Thyroid gland (tissue), 4 donors: ENCODE results near the gene C9orf50.
A peak's percentile ranks its signal among the peaks of the same experiment; 100 is the strongest.

Experiments
- POLR2A ChIP-seq, 2 donors: fragments of 450-650 bp; IDR thresholded peaks; one replicate each; pipeline ENCODE4 v1.6.1; 2017; ENCODE audit warnings: antibody characterized with exemption in 2 of 2, mild to moderate bottlenecking in 2 of 2, moderate library complexity in 1 of 2
- TF ChIP-seq, protein P1 (sequence below), 6 experiments: fragments of 200-600 bp in 3 of 6; fragments of 450-650 bp in 3 of 6; sonication (generic) in 3 of 6; IDR thresholded peaks; one replicate each; pipeline ENCODE4 v1.5.1; 2016 to 2019; ENCODE audit warnings: antibody characterized with exemption in 6 of 6, mild to moderate bottlenecking in 2 of 6, inconsistent platforms in 1 of 6, moderate library complexity in 1 of 6

DNA sequence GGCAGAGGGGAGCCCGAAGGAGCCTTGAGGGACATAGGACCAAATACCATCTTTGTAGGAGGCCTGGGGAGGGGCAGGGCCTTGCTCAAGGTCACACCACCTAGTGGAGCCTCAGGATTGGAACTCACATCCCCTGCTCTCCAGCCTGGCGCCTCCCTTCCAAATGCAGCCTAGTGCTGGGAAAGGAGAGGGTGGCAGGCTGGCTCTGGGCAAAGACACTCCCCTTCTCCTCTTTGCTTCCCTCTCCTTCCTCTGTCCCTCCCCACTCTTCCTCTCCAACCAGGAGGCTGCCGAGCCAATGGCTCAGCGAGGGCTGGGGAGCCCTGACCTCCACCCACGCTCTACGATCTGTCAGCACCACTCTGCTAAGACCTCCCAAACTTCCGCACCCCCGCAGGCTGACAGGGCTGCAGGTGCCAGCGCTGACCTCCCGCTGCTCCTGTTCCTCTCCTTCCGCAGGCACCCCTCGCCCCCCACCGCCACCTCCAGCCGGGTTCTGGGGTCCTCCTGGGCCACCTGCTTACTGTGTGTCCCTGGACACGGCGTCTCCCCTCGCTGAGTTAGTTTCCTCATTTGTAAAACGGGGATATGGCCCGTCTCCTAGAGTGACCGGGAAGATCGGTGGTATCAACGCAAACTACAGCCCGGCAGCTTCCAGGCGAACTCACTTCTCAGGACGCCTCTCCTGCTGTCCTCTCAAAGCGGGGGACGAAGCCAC lies 52.9 kb downstream of the C9orf50 start:
- TF ChIP-seq, protein P1, sequence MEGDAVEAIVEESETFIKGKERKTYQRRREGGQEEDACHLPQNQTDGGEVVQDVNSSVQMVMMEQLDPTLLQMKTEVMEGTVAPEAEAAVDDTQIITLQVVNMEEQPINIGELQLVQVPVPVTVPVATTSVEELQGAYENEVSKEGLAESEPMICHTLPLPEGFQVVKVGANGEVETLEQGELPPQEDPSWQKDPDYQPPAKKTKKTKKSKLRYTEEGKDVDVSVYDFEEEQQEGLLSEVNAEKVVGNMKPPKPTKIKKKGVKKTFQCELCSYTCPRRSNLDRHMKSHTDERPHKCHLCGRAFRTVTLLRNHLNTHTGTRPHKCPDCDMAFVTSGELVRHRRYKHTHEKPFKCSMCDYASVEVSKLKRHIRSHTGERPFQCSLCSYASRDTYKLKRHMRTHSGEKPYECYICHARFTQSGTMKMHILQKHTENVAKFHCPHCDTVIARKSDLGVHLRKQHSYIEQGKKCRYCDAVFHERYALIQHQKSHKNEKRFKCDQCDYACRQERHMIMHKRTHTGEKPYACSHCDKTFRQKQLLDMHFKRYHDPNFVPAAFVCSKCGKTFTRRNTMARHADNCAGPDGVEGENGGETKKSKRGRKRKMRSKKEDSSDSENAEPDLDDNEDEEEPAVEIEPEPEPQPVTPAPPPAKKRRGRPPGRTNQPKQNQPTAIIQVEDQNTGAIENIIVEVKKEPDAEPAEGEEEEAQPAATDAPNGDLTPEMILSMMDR (IDR thresholded peaks at IDR 0.05), result no peak
- TF ChIP-seq POLR2A (IDR thresholded peaks at IDR 0.05), result peak in 1 of 2 donors; percentile 32
